Upper lobe of left lung (tissue), 4 donors: Measurements from ENCODE around the gene ANKFY1.

Experiments used
- EP300 ChIP-seq, 4 donors: sonication (generic); formaldehyde crosslinking; IDR thresholded peaks; one replicate each; pipeline ENCODE4 v1.5.1; 2017; ENCODE audit warnings: antibody characterized with exemption in 4 of 4, control low read depth in 2 of 4
- POLR2A ChIP-seq, 4 donors: fragments of 450-650 bp; IDR thresholded peaks; one replicate each; pipeline ENCODE4 v1.5.1; 2016 to 2017; ENCODE audit warnings: antibody characterized with exemption in 4 of 4, mild to moderate bottlenecking in 2 of 4
- POLR2AphosphoS5 ChIP-seq, 2 donors: sonication (generic); formaldehyde crosslinking; IDR thresholded peaks; one replicate each; pipeline ENCODE4 v1.5.1; 2017; ENCODE audit warnings: antibody characterized with exemption in 2 of 2
- TF ChIP-seq, protein P1 (sequence below), 6 experiments: fragments of 450-650 bp in 4 of 6; fragments of 200-600 bp in 2 of 6; sonication (generic) in 2 of 6; IDR thresholded peaks; one replicate each; pipeline ENCODE4 v1.5.1; 2016 to 2019; ENCODE audit warnings: antibody characterized with exemption in 6 of 6

DNA sequence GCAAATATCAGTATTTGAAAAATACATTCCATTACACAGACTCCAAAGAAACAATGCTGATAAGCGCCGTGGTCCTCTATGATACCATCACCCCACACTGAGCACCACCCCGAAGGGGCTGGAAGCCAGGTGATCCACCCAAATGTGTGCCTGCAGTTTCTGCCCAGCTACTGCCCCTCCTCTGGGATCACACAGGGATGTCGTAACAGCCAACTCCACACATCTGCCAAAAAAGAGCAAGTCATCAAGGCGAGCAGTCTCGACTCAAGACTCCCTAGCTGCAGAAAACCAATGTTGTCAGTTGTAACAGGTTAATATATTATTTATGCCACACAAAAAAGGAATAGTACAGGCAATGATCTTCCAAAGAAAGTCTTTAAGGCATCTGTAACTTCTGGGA is 99.8 kb downstream of the ANKFY1 start:
- TF ChIP-seq, protein P1, sequence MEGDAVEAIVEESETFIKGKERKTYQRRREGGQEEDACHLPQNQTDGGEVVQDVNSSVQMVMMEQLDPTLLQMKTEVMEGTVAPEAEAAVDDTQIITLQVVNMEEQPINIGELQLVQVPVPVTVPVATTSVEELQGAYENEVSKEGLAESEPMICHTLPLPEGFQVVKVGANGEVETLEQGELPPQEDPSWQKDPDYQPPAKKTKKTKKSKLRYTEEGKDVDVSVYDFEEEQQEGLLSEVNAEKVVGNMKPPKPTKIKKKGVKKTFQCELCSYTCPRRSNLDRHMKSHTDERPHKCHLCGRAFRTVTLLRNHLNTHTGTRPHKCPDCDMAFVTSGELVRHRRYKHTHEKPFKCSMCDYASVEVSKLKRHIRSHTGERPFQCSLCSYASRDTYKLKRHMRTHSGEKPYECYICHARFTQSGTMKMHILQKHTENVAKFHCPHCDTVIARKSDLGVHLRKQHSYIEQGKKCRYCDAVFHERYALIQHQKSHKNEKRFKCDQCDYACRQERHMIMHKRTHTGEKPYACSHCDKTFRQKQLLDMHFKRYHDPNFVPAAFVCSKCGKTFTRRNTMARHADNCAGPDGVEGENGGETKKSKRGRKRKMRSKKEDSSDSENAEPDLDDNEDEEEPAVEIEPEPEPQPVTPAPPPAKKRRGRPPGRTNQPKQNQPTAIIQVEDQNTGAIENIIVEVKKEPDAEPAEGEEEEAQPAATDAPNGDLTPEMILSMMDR (IDR thresholded peaks at IDR 0.05) = no peak
- TF ChIP-seq POLR2AphosphoS5 (IDR thresholded peaks at IDR 0.05) = no peak
- no peak for TF ChIP-seq EP300 (IDR thresholded peaks at IDR 0.05)
- TF ChIP-seq POLR2A (IDR thresholded peaks at IDR 0.05) = no peak
